Suppressor macrophage treated with lipopolysaccharide for 4 hours (primary cell): ENCODE measurements around the gene ART4.
A peak's percentile ranks its signal among the peaks of the same experiment; 100 is the strongest.

ENCODE experiments used
- DNase-seq: peaks from one replicate; pipeline ENCODE4 v3.0.0-alpha.2; 2020

ART4 gene

GRCh38 chr12:14850929-14851663, 7.8 kb upstream of the ART4 start:
- no peak for DNase-seq

- no peak for DNase-seq
Observed at GRCh38 chr12:14849661-14850060, 6.3 kb upstream of the ART4 start.

DNA sequence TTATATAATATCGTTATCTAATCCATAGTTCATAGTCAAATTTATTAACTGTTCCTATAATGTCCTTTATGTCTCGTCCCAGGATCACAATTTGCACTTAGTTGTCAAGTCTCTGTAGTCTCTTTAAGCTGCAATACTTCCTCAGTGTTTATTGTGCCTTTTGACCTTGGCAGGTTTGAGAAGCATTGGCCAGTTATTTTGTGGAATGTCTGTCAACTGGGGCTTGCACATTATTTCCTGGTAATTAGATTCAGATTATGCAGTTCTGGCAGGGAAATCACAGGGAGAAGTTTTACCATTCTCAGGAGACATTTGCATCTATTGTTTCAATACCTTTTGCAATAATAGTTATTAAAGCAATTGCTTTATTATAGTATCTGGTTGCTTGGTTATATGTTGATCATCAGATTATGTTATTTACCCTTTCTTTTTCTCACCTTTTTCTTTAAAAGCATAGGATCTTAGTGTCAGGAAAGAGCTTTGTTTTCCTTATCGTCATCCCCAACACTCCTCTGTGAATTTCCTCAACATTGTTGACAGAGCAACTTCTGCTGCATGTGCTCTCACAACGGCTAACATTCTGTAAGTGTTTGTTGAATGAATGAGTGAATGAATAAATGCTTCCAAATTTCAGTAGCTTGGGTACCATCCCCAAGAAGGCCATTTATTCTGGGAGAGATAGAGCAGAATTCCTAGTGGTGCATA, 3.7 kb upstream of the ART4 start:
- no peak for DNase-seq

- peak; percentile 62 for DNase-seq
Observed at GRCh38 chr12:14846042-14846587, 2.8 kb upstream of the ART4 start.

- DNase-seq: peak; percentile 69
Observed at GRCh38 chr12:14845350-14845750, 2.0 kb upstream of the ART4 start.

GRCh38 chr12:14844401-14844800, 1.1 kb upstream of the ART4 start:
- DNase-seq: no peak

- no peak for DNase-seq
Observed at GRCh38 chr12:14842315-14842714, 1.0 kb downstream of the ART4 start.

DNA sequence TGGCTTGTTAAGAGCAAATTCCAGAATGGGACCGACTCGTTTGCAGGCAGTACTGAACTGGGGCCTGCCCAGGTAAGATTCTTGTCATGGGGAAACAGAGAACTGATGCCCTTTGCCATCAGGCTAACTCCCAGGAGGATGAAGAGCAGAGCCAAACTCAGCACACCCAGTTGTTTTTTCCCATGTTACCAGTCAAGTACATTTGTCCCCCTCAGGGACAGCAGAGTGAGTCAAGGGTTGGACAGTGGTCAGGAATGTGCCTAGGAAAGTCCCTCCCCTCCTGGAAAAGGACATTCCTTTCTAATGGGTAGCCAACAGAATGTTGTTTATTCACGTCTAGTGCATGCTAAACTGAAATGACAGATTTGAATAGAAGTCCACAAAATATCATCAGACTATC, 1.6 kb downstream of the ART4 start:
- no peak for DNase-seq

DNA sequence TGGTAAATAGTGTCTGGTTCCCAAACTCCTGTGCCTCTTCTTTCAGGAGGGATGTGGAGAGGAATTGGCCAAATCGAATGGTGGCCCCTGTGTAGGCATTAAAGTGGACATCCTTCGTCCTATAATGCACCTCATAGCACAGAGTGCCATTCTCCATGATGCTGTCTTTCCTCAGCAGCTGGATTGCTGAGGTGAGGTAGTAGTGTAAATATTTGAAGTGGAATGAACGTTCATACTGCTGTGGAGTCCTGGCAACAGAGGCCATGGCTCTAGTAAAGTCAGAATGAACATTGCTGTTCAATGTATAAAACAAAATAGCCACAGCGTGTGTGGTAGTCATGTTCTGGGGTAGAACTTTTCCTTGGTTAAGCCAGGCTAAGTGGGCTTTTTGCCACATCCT, 2.7 kb downstream of the ART4 start:
- DNase-seq: no peak

DNA sequence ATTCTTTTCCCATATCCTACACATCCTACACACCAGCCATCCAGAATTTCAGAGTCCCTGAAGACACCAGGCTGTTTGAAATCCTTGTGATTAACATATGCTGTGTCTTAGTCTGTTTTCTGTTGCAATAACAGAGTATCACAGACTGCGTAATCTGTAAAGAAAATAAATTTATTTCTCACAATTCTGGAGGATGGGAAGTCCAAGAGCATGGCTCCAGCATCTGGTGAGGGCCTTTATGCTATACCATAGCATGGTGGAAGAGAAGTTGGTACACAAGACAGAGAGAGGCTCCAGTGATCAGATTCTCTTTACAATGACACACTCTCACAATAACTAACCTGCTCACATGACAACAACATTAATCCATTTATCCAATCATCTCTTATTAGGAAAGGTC, 4.1 kb downstream of the ART4 start:
- DNase-seq: no peak

- DNase-seq: peak; percentile 63
Observed at GRCh38 chr12:14836336-14837210, 6.8 kb downstream of the ART4 start.

DNA sequence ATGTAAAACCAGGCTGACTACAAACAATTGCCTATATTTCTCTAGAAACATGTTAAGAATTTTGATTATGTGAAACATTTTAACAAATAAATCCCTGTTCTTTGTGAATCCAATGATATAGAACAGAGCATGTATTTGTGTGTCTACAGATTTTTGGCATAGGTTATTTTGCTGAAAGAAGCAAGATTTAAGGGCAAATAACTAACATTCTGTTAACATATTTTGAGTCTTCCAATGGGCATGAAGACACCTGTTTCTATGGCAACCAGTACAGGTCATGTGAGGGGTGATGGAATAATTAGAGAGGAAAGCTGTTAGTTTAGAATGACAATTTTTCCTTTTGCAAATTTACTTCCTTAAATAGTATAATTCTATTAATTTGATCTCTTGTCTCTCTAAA, 8.8 kb downstream of the ART4 start:
- DNase-seq: no peak

DNA sequence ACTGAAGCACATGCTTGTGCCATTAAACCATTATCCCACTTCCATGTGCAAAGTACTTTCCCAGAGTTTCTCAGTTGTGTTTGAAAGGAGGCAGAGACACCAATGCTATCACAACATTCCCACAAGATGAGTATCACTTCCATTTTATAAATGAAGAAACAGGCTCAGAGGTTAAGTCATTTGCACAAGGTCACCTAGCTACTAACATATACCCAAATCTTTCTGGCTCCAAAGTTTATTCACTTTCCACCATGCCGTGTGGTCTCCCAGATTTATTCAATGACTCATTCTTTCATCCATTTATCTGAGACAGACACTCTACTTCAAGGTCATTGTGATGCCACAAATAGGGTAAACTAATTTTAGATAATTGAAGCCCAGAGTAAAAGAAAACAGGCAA, 9.4 kb downstream of the ART4 start:
- DNase-seq: no peak

DNA sequence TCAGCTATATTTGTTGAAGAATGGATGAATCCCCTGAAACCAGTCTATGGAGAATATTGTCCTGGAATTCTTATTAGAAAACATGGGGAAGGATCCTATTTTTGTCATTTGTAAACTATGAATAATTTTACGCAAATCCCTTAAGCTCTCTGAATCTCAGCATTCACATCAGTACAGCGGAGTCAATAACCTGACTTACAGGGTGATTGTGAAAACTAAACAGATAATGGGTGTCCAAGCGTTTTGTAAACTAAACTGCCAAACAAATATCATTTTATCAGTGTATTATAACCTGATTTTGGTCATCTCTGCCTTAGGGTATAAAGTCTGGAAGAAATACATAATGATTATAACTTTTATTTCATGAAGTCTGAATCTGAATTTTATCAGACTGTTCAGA, 10.0 kb downstream of the ART4 start:
- no peak for DNase-seq

DNA sequence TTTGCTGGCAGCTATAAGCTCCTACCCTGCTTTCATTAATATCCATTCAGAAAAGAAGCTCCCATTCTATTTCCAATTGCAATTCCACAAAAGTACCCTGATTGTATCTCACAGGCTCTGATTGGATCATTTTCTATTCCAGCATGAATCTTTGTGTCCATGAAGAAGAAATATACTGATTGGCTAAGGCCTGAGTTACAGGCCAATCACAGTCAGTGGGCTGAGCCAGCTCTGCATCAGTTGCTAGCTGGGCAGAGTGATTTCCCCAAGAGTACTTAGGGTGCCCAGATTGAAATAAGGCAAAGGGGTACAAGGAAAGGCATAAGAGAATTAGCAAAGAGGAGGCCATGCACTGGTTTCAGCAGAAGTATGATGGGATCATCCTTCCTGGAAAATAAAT, 14.4 kb downstream of the ART4 start:
- no peak for DNase-seq

DNA sequence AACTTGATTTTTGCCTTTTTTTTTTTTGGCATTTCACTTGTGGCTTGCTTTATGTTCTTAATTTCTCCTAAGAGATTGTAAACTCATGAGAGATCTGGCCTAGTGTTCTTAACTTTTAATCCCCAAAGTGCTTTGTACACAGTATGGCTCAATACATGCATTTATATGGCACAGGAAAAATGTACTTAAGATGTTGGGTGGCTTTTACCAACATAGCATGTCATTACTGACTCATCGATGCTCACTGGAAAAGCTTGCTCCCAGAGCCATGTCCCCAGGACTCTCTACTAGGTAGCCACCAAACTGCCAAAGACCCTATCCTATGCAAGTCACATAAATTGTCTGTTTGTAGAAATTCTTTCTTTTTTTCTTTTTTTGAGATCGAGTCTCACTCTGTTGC, 16.3 kb downstream of the ART4 start:
- no peak for DNase-seq

DNA sequence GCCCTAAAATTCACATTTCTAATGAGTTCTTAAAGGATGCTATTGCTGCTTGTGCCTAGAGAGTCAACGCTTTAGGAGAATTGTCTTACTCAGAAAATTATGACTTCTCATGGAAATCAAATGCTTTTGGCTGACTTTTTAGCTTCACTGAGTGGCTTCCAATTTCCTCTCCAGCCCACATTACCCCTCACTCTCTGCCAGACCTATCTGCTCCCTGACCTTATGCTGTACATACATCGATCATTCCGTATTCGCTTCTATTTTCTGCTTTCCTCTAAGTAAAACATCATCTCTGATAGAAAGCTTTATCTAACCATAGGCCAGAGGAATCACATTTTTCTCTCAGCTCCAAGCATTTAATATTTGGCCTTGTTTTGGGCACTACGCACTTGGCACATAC, 16.8 kb downstream of the ART4 start:
- DNase-seq: no peak

- no peak for DNase-seq
Observed at GRCh38 chr12:14825256-14825655, 18.1 kb downstream of the ART4 start.

DNA sequence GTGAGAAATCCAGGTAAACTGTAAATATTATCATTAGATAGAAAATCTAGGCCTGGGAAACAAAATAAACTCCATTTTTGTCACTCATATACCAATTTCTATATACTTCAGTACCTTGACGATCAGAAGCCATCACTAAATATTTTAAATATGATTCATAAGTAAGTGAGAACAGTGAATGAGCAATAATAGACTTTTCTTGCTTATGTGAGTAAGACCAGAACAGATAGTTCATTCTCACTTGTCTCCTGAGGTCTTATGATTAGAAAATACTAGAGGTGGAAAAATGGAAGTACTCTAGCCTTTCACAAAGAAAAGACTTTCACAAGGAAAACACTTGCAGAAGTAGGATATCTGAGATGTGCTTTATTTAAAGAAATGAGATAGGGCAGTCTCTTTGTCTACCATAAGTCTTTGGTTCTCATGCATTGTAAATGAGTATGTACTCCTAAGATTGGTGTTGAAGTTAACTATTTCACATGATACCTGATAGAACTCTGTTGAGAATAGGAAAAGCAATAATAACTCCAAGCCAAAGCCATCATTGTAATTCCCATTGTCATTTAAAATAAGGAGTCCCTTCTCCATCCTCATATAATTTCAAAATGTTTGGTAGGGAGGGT, 19.2 kb downstream of the ART4 start:
- DNase-seq: no peak

DNA sequence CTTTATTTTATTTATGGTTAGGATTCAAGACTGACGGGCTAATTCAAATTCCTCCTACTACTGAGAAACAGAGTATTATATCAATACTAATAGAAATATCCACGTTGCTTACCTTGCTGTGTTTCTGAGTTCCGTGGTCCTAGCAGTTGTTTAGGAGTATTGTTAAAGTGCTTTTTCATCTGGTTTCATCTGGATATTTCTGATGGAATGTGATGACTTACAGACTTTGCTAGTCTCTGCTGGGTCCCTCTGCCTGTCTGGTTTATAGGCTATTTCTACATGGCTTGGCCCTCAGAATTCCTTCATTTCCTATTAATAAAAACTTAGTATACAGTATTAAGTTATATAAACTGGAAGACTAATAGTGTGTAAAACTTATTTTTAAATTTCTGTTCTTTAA, 29.3 kb downstream of the ART4 start, which contains the start of gene SMCO3:
Gene SMCO3, minus strand, starts transcription at position 169 of the 400 bp plus-strand sequence. CDS start 7,502 bp downstream, outside the sequence.
- DNase-seq: no peak

GRCh38 chr12:14811486-14811885, 31.8 kb downstream of the ART4 start:
- DNase-seq: no peak

DNA sequence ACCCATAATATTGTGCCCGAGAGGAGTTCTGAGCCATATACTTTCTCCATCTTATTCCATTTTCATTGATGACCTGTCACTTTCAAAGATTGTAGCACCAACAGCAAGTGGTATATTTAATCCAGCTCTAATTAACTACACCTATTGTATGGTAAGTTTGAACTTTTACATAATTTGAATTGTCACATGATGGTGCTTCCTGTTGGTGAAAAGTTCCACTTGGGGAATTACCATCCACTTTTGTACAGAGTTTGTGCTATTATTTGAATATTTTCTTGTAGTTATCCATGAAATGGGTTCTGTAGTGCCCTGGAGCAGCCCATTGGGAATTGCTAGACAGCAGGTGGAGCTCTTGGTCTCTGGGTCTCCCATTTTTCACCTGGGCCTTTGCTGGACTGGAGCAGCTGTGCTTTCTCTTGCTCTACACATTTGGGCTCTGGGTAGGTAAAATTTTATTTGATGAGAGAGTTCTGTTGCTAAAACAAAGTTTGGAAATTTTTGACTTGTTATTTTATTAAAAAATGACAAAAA, 32.3 kb downstream of the ART4 start:
- no peak for DNase-seq
